NCI-H2029 (cell line): ENCODE results near the gene C1orf53.
A peak's percentile ranks its signal among the peaks of the same experiment; 100 is the strongest.

Experiments used
- DNase-seq: peaks from one replicate; lab custom pipeline; 2025; lab: John Stamatoyannopoulos, UW

C1orf53 gene

DNA sequence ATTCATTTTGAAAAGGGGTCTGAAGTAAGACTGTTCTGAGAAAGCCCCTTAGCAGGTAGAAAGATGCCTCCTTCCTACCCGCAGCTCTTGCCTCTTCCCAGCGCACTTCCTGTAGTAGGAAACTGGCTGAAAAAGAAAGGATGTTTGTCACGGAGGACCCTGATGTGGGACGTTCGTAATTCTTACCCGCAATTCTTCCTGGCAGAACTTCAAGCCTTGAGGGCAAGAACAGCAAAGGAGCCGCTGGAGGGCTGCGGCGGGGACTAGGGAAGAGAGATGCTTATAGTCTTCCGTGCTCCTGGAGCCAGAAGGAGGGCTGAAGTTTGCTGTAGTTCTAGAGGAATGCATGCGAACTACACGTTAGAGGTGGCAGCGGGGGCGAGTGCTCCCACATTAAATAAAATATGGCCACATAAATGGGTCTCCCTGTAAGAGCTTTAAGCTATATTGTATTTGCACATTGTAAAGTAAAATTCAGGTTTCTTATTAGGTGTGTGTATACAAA is 6.3 kb downstream of the C1orf53 start:
- DNase-seq = no peak

DNA sequence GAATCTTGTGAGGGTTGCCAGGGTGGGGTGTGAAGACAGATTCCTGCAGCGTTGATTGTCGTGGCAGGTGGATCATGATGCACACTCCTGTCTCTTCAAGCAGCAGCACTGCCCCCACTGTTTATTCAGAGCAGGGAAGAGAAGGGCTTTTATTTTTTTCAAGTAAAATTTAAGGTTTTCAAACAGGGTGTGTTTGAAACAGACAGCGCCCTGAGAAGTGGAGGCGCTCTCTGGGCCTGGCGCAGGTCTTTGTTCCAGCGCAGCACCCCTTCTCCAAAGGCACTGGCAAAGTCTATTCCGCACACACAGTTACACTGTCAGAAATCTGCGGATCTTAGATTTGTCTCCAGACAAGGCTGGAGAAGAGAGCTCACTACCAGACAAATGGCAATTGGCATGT is 7.0 kb downstream of the C1orf53 start:
- DNase-seq = no peak

DNA sequence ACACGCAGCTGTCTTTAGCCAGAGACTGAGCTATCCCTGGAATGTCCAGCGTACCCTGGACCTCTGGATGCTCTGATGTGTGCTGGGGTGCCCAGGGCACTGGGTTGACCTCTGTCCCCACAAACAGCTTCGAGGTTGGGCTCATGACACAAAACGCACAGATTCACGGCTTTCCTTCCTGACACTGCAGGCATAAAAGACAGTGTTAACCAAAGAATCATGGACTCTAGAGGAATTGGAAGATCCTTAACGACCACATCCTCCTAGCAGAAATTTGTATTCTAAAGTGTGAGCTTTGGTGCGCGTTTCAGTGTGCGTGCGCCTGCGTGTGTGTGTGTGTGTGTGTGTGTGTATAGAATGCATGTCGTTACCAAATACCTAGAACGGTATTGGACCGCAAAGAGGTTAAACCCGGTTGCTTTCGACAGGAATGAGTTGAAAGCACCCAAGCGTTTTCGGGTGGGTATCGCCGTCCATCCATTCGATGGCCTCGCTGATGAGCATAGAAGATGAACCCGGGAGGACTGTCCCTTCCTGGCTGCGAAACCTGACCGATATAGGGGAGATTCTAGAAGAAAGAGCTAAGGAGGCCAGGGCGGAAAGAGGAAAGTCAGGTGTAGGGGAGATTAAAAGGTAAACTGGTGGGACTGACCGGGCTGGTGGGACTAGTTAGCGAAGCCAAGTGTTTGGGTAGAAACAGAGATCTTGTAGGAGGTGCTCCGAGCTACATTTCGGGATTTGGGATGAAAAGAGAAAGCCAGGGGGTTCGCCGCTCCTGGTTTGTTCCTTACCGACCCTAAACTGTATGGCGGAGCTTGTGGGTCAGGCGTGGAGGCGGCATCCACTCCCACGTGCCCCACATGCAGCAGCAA is 7.9 kb downstream of the C1orf53 start:
- no peak for DNase-seq

DNA sequence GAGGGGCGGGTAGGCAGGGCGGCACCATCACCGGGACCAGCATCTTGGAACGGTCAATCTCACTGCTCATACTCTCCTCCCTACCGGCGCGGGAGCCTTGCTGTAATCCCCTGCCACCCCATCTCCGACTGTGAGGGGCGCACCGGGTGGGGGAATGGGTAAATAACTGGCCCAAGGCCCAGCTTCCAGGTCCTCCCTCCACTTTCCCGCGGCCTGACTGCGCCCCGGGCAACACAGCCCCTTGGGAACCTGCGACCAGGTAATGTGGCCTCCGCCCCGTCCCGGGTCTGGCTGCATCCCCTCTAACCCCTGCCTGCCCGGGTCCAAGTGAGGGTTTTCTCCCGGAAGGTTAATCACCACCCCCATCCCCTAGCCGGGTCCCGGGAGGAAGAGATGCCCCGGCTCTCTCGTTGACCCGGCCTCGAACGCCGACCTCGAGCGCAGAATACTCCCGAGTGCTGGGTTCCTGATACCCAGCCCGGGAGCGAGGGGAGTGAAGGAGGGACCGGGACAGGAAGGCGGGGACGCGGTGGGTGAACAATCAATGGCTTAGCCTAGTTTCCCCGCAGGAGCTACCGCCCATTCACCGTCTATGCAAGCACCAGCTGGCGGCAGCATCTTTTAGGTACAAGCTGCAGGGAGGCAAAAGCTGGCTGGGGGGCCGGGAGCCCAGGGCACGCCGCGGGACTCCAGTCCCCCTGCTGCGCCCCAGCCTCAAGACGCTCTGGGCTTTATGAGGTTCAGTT is 8.9 kb downstream of the C1orf53 start:
- no peak for DNase-seq

DNA sequence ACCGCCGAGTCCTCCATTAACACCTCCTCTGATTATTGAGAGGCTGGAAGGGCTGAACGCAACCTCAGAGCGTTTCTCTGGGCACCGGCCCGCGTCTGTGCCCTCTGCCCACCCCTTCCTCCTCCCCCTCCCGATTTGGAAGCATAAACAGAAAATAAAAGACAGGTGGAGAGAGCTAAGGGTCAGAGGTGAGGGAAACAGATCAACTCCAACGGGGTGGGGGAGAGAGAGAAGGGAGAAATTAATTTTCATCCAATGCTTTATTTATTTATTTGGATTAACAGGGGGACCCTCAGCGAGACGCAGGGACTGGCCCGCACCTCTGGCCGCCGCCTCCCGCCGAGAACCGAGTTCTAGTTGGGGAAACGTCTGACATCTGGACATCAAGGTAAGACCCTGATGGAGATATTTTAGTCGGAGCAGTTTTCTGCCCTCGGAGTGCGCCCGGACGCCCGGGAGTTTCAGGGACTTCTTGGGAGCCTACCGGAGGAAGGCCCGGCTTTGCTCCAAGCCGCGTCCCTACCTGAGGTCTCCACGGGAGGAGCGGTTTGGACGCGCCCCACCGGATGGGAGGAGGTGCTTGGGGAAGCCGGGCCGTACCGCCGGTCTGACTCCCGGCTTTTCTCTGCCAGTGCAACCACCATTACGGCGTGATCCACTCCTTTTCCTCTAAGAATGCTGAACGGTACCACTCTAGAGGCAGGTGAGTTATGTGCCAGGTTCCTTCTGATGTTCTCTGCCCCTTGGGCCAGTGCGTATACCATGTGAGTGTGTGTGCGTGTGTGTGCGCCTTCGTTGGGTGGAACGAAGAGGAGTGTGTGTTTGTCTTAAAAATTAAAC is 9.6 kb downstream of the C1orf53 start:
- no peak for DNase-seq

DNA sequence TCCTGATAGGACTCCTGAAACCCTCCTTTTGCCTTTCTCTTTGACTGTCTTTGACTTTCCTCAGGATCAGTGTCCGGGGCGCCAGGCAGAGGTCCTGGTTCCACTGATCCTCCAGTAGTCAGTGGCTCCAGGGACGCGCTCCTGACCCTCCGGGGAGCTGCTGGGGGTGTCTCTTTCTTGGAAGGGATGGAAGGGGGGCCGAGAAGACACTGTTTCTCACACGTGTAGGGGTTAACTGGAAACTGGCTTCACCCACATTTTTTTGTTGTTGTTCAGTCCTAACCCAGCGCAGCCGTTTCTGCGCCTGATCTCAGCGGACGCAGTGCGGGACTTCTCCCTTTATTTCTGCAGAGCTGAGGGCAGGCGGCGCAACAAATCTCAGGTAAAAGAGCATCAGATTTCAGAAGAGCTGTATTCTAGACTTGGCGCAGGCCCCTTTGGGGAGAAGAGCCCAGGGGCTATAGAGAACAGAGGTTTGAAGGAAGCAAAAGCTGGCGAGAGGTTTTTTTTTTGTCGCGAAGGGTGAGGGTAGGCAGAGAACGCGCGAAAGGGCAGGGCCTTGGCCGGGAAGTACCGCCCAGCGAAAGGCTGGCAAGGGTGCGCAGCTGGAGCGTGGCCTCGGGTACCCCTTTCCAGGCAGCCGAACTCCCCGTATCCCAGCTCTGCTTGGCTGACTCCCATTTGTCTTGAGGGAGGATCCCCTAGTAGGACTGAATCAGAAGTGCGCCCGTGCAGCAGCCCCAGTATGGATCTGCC is 10.5 kb downstream of the C1orf53 start:
- DNase-seq = no peak

DNA sequence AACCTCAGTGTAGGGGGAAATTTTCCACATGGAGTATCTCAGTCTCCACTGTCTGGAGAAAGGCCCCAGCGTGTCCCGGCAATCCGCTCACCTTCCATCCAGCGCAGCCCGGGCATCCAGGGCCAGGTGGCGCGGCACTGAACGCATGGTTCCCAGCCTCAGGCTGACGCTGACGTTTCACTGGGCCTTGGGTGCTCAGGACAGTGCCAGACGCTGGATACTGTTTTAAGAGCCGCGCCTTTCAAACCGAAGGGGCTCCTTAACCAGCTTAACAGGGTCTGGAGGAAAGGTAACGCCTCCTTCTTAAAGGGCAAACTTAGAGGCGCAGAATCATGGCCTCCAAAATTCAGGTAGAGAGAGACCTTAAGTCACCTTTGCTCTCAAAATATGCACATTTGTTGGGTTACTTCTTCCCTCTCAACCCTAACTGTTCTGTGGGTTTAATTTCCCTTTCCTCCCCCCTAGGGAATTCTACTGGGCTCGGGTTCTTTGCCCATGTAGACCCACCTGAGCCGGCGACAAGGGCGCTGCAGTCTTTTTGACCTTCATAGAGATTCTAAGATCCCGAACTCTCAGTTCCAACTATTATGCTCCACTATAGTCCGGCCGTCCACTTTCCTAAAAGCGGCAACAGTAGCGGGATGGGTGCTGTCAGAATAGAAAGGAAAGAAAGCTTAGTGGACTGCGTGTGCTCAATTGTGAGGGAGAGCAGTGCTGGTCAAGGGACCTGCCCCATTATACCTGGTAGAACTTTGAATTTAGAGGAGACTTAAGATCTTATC is 11.3 kb downstream of the C1orf53 start:
- no peak for DNase-seq

DNA sequence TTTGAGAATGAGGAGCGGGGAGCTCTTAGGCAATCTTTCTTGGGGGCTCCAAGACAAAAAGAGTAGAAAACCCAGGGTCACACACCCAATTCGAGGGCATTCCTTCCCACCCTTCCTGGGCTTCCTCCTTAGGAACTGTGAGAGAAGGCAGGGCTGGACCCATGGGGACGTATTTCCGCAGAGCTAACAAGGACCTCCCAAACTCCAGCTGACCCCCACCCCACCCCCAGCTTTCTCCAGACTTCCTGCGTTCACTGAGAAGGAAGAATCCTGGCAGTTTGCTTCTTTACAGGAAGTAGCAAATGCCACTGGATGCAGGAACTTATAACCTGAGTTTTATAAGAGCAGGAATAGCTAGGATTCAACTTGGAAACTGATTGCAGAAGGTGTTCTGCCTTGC is 12.1 kb downstream of the C1orf53 start:
- DNase-seq = no peak

DNA sequence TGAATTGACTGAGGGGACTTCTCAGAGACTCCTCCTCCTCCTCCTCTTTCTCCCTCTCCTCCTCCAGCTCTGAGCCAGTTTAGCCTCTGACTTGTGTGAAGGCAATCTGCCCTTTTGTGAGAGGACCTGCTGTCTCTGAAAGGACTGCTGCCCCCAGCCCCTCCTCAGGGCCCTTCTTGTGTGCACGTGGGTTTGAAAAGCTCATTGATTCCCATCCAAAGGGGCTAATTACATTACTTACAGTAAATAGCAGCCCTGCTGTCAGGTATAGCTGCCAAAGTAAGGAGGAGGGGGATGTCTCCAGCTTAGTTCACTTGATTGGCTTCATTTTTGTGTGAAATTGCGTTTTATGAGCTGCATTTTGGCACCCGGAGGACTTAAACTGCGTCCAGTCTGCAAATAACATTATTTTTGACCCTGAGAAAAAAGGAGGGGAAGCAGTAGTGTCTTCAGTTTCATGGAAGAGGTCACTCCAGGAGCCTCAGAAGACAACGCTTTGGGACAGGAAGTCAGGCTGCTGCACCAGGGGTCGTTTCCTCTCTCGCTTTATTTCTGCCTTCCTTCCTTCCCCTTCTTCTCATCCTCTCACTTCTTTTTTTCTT is 12.9 kb downstream of the C1orf53 start:
- DNase-seq = no peak

DNA sequence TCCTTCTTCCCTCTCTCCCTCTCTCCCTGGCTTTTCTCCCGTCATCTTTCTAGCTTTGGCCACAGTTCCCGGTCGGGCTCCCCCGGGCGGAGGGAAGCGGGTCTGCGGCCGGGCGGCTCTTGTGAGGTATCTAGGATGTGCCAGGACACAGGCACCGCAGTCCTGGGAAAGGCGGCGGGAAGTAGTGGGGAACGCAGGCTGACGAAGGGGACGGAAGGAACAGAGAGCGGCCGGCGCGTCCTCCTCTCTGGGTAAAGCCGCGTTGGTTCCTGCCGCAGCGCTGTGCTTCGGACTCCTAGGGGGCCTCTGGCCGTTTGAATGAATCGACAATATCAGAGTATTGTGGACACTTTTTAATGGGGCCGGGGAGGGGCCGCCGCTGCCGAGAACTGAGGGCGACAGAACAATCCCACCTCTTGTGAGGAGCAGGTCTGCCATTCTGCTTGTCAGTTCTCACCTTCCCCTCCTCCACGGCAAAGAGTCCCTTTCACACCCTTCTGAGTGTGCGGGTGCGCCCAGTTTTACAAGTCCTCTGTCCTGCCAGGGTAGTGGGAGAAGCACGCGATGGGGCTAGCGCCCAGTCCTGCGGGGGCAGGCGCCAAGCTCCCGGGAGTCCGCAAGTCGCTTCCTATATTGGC is 13.6 kb downstream of the C1orf53 start:
- DNase-seq = peak; percentile 40

DNA sequence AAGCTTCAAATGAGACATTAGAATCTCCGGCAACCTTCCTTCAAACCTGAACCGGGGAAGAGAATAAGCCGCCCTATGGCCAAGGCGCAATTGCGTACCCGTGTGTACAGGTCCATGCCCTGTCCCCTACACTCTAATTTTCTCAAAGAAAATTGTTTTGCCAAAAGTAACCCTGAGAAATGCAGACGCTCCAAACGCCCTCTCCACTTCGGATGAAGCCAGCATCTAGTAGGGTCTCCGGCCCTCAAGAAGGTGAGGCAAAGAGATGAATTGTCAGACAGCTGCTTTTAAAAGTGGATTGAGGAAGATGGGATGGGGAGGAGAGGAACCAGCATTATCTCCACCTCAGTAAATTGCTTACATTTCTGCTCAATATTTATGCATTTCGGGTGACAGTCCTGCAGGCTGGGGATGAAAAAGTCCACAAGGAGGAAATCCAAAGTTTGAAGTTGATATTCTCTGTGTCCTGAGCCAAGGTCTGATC is 14.1 kb downstream of the C1orf53 start:
- no peak for DNase-seq

DNA sequence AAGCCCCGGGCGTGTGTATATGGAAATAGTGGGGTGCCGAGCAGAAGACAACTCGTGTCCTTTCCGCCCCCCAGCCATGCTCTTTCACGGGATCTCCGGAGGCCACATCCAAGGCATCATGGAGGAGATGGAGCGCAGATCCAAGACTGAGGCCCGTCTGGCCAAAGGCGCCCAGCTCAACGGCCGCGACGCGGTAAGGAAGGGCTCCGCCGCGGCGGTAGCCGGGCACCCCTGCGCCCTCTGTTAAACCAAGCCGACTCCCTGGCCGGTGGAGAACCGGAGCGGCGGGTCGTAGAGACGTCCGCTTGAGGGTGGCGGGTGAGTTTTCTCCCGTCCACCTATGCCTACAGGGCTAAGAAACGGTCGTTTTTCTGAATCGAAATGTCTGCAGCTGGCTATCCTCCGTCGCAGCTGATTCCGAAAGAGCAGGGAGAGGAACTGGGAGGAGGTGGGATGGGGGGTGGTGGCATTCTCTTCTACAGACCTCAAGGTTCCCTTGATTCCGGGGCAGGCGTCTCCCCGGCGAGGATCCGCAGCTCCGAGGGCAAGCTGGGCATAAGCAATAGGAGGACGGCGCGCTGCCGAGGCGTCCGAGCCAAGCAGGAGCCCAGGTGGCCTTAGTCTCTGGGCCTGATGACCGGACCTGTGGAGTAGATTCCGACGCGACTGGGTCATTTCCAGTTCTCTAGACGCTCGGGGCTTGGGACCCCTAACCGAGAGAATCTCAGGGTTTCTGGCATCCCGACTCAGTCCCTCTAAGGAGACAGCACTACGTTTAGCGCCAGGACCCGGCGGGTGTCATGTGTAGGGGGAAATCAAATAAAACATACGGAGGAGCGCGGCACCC is 15.6 kb downstream of the C1orf53 start:
- DNase-seq = no peak

DNA sequence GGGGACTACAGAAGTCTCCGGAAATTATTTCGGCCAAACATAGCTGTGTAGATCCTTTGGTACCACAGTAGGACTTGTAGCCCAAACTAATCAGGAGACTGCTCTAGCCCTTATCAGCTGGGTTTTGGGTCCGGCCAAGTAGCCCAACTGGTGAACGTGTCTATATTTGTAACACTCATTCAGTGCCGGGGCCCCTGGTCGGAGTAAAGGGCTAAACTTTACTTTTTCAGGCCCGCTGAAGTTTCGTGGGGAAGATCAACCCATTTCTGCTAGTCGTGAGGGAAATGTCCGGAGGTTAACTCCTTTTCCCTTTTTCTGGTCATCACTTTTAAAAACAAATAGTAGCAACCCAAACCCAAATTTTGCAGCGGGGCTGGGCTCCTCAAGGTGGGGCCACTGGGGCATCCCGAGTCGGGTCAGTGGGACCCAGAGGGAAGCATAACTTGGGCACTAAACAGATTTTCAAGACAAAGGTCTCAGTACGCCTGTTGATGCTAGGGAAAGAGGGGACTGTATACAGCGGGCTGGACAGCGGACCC is 16.4 kb downstream of the C1orf53 start:
- no peak for DNase-seq

DNA sequence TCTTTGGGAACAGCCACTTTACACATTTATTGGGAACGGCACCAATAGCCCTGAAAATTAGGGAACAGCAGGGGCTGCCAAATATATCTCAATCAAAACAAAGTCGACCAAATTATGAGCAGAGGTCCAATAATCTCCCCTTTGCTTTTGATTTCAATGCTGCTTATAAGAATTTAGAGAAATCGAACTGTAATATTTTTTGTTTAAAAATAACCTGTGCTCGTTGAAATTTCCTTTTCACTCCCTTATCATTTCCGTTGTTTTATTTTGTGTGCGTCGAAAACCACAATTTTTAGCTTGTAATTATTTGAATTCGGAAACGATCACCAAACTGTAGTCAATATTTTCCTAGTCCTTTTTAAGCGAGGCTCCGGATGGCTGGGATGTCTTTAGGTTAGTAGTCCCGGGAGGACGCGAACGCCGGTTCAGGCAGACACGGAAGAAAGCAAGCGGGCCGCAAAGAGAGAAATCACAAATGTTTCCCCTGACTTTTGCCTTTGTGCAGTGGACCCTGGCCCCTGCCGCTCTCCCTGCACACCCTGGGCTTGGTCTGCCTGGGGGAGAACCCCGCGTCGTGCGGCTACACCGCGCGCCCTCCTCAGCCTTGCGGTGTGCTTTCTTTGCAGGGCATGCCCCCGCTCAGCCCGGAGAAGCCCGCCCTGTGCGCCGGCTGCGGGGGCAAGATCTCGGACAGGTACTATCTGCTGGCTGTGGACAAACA is 17.1 kb downstream of the C1orf53 start:
- no peak for DNase-seq

DNA sequence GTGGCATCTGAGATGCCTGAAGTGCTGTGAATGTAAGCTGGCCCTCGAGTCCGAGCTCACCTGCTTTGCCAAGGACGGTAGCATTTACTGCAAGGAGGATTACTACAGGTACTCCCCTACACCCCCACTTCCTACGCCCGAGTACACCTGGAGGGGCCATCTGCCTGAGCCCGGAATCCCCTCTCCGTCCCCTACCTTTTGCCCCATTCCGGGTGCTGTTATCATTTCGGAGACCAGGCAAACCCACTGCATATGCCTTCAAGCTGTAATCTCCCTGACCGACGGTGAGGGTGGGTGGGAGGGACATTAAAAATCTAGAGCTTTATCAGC is 17.6 kb downstream of the C1orf53 start:
- DNase-seq = no peak

DNA sequence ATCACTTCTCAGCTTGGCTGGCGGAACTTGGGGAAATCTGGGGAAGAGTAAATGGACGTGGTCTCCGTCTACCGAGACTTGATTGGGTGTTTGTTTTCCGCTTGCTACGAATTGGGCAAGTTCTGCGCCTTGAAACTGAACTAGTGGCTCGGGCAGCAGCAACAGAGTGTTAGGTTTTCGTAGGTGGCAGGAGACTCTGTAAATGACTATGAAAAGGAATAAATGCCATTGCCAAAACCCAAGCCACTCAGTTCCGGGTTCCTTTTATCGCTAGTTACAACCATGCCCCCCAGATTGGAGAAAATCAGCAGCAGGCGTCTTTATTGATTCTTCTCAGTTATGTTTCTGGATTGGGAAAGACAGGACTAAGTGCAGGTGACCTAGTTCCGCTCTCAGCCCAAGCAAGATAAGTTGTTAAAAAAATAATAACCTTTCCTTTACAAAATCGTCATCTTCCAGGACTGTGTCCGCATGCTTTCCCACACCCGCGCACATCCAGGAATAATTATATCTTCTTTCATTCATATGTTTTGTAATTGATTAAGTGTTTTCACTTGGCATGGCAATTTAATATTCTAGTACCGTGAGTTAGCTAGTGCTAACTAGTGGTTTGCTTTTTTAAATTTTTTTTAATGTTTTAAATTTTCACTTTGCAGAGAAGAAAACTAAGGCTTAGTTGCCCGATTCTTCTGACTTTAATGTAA is 18.1 kb downstream of the C1orf53 start:
- no peak for DNase-seq
